Stimulated activated CD8-positive, alpha-beta memory T cell treated with anti-CD3 and anti-CD28 coated beads, Interleukin-15, amount 100 ng/mL, for 4 hours (primary cell): ENCODE data around the gene DENND6B.

Source experiments
- DNase-seq, 2 donors: peaks; one replicate each; pipeline ENCODE4 v3.0.0-alpha.2; 2020; ENCODE audit warnings: low read depth in 2 of 2

The DENND6B gene

GRCh38 chr22:50304528-50305392, 22.1 kb downstream of the DENND6B start:
- DNase-seq: no peak

GRCh38 chr22:50303848-50304527, 22.8 kb downstream of the DENND6B start:
- DNase-seq: no peak

GRCh38 chr22:50303515-50303847, 23.3 kb downstream of the DENND6B start:
- no peak for DNase-seq

GRCh38 chr22:50302564-50302963, 24.2 kb downstream of the DENND6B start:
- DNase-seq: no peak

GRCh38 chr22:50302041-50302541, 24.7 kb downstream of the DENND6B start:
- DNase-seq: no peak

- no peak for DNase-seq
These were observed 25.2 kb downstream of the DENND6B start for GRCh38 chr22:50301581-50301991.

- no peak for DNase-seq
These were observed 26.1 kb downstream of the DENND6B start for GRCh38 chr22:50300620-50301257.

- DNase-seq: no peak
These were observed 26.8 kb downstream of the DENND6B start for GRCh38 chr22:50299785-50300619.

GRCh38 chr22:50298937-50299784, 27.7 kb downstream of the DENND6B start:
- no peak for DNase-seq

GRCh38 chr22:50298266-50298637, 28.6 kb downstream of the DENND6B start:
- no peak for DNase-seq

GRCh38 chr22:50297510-50298265, 29.1 kb downstream of the DENND6B start:
- DNase-seq: no peak

- DNase-seq: no peak
These were observed 29.9 kb downstream of the DENND6B start for GRCh38 chr22:50296658-50297490.

- DNase-seq: no peak
These were observed 32.5 kb downstream of the DENND6B start for GRCh38 chr22:50294319-50294656.

GRCh38 chr22:50293441-50294318, 33.1 kb downstream of the DENND6B start:
- no peak for DNase-seq

- no peak for DNase-seq
These were observed 34.0 kb downstream of the DENND6B start for GRCh38 chr22:50292643-50293440.

GRCh38 chr22:50289942-50290630, 36.7 kb downstream of the DENND6B start:
- no peak for DNase-seq
